Measurements from ENCODE around the gene GRB2.
"Not testable (repeated sequence)": the region's sequence is repeated elsewhere in the genome, so short reads cannot be mapped to it uniquely, and the experiment has no call there.

Gene GRB2

GRCh38 chr17:75288770-75289114 is 116.7 kb downstream of the GRB2 start:
- DNase-seq: peak in 6 of 56 donors; percentile 44 to 59 (median 56)

DNA sequence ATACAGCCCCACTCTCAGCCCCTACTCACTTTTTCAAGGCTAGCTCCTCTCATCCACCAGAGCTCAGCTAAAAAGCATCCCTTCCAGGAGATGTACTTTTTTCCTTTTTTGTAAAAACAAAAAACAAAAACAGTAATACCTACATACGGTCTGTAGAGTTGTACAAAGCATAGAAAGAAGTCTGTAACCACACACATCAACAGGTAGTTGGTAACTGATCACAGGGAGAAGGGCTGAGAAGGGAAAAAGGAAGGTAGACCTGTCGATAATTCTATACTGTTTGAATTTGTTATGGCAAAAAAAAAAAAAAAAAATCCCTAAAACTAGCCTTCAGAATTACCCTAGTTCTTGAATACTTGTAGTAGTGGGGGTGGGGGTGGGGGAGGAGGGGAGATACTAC is 117.1 kb downstream of the GRB2 start:
- no peak for DNase-seq

- no peak for DNase-seq
These were observed 118.3 kb downstream of the GRB2 start for GRCh38 chr17:75287221-75287620.

- no peak for DNase-seq
These were observed 120.4 kb downstream of the GRB2 start for GRCh38 chr17:75285123-75285522.

GRCh38 chr17:75280189-75280588 is 125.3 kb downstream of the GRB2 start:
- not testable (repeated sequence) for DNase-seq

DNA sequence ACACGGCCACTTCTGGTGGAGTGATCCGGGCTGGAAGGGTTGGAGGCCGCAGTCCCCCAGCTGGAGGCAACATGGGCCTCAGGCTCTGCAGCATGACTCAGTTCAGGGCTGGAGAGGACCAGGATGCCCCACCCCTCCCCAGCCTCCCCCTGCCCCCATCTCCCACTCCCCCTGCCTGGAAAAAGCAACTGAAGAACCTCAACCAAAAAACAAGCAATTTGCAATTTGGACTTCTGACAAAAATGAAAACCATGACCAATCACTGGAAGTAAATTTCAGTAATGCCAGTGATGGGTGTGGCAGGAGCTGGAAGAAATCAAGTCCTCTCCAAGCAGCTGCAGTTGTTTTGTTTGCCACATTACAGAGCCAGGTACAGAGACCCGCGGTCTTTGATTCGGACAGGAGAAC is 127.8 kb downstream of the GRB2 start:
- no peak for DNase-seq

- DNase-seq: no peak
These were observed 131.3 kb downstream of the GRB2 start for GRCh38 chr17:75273977-75274708.

- peak in 1 of 56 donors; percentile 47 for DNase-seq
These were observed 132.7 kb downstream of the GRB2 start for GRCh38 chr17:75272848-75273184.

DNA sequence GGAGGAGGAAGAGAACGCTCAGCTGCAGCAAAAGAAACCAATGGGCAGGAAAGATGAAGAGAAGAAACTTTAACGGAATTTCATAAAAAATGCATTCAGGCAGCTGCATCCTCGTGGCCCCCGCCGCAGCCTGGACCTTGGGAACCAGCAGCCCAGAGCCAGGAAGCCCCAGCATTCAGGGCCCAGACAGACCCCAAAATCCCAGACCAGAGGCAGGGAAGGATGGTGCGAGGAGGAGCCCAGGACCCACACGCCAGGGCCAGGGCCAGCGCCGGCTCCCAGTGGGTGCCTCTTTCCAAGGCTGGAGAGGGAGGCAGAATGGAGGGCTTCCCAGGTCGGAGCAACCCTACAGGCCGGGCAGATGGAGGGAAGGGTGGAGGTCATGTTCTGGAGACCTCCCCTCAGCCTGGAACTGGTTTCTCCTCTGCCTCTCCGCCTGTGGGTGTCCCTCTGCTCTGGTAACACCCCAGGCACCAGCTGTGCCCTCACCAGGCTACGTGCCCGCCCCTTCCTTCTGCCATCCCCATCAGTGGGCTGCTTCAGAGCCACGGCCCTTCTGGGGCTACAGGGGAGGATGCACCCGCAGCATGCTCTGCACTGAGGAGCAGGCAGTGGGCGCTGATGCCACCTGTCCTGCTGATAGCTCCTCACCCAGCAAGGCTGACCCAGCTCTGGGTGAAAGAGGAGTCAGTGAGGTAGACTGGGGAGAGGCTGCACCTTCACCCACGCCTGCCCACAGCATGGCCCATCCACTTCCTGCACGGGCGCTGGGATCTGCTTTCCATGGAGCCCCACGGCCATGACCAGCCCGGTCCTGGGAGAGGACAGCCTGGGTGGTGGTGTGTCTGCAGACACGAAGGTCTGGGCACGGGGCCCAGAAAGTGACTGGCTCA is 133.3 kb downstream of the GRB2 start:
- DNase-seq: peak in 21 of 56 donors; percentile 7 to 54 (median 25)

GRCh38 chr17:75271233-75271954 is 134.1 kb downstream of the GRB2 start:
- peak in 45 of 56 donors; percentile 4 to 85 (median 62) for DNase-seq

DNA sequence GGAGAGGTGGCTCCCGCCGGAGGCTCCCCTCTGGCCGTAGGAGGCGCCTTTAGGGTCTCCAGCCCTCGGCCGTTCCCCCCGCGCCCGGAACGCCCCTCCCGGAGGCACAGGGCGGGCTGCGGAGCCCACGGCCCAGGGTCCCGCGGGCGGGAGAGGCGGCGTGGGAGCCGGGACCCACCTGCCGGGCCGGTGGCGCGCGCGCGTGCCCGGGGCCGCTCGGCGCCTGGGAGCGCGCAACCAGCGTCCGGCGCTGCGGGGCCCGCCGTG is 134.6 kb downstream of the GRB2 start, which contains the start of gene MIF4GD:
Gene MIF4GD, minus strand, starts transcription at position 266 of the 267 bp plus-strand sequence. CDS start 1,036 bp downstream, outside the sequence.
- peak in 3 of 56 donors; percentile 20 to 60 (median 53) for DNase-seq

DNA sequence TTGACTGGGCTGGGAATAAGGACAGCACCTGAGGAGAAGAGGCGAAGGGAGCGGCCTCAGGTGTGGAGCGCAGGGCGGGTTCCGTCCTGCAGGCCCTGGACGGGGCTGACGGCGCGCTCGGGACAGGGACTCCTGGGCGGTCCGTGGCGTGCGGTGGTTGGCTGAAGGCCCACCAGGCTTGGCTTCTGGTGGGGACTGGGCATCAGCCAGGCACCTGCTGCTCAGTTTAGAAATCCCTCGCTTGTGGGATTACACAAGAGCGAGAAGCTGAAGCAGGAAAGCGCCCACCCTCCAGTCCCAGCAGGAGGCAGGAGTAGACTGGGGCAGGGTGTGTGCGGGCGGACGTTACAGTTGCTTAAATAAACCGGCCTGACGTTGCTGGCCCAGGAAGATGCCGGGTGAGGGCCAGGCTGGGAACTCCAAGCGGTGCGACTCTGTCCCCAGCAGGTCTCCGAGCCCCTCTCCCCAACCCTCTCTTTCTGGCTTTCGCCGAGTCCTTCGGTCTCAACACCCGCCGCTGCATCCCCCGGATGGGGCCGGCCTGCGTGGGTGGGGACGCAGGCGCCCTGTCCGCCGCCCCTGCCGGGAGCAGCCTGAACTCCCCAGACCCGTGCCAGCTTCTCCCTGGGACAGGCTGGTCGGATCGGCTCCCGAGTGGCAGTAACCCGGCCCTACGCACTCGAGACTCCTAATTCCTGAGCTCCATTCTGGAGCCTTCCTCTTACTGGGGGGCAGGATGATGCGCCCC is 135.1 kb downstream of the GRB2 start:
- peak in 35 of 56 donors; percentile 15 to 73 (median 54) for DNase-seq

- DNase-seq: peak in 1 of 56 donors; percentile 35
These were observed 135.6 kb downstream of the GRB2 start for GRCh38 chr17:75269844-75270217.

All from amygdala (tissue), 56 donors.